ENCODE data around the gene PCP4. TPM values are rescaled to one million over a fixed set of nuclear protein-coding genes. Genes with fewer than 3 reads are reported as not detected.

Gene PCP4
- total RNA-seq, 2 donors from 2014 or later = not detected

DNA sequence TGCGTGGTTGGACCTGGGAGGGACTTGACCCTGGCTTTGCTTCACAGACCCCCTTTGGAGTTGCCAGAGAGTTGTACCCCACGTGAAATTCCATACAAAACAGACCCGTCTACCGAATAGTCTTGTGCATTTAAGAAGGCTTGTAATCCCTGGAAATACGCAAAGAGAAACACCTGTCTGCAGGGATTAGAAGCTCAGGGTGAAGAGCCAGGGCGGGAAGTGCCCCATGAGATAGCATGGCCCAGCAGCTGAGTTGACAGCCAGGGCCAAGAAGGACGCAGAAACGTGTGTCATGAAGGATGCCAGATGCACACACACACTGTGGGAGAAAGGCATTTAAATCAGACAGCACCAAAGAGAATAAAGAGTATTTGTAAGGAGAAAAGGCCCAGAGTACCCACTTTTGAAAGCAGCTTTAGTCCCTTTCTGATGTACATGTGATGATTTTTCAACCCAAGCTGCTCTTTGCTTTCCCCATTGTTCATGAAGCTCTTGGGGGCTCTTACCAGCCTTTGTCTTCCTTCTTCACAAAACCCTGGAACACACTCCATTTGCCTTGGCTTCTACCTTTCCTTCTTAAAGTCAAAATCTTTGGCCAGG is 46.6 kb downstream of the PCP4 start:
- ATAC-seq (no peak), DNase-seq (no peak)
- no peak overlapping the region for H3K4me3 Mint-ChIP-seq
- no peaks in the 10 kb centered on the region for H3K9me3 ChIP-seq (ENCODE audit: control insufficient read depth, low read length, poor library complexity, severe bottlenecking)
- H3K36me3 Mint-ChIP-seq (ENCODE audit: low read depth) = no peaks in the 10 kb centered on the region
- H3K27me3 Mint-ChIP-seq = no peaks in the 10 kb centered on the region
- no peaks in the 10 kb centered on the region for H3K4me1 Mint-ChIP-seq
- no peak overlapping the region for H3K27ac Mint-ChIP-seq

DNA sequence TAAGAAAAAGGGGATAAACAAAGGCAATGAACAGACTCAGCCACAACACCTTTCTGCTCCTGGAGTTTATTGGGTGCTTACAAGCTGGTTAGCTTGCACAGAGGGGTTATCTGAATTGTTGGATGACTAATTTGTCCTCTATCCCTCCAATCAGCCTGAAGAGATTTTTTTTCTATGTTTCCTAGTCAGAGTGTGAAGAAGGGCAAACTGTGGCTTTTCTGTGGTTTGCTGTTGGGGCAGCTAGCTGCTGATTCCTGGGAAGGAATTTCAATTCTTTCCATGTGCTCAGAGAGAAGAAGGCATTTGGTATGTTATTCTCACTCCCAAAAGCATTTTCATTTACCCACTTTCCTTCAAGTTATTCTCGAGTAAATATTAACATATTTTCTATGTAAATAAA is 48.6 kb downstream of the PCP4 start:
- no peaks in the 10 kb centered on the region for H3K27me3 Mint-ChIP-seq

DNA sequence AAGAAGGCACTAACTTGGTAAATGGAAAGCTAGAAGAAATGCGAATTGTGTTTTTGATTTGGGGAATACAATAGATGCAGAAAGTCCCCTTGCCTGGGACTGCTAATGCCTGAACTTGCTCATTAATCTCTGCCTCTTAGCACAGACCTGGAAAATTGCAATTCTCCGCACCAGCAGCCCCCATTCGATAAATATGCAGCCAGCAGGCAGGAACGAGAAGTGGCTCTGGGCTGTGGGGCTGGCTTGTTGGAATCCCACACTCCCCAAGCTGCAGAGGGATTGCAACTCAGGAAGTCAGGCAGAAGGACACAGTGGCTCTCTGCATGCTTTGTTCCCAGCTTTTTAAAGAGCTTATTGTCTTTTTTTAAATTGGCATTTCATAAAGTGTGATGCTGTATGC is 51.3 kb downstream of the PCP4 start:
- Mint-ChIP-seq H3K27ac (no peak overlapping the region), H3K27me3 (no peaks in the 10 kb centered on the region), H3K36me3 (ENCODE audit: low read depth) (no peaks in the 10 kb centered on the region), H3K4me1 (no peaks in the 10 kb centered on the region), H3K4me3 (no peak overlapping the region)
- no peaks in the 10 kb centered on the region for H3K9me3 ChIP-seq (ENCODE audit: control insufficient read depth, low read length, poor library complexity, severe bottlenecking)
- DNase-seq (no peak), ATAC-seq (no peak)

More for the DNA sequence above, 48.6 kb downstream of the PCP4 start:
- ATAC-seq = no peak
- H3K27ac Mint-ChIP-seq = no peak overlapping the region
- H3K4me3 Mint-ChIP-seq = no peak overlapping the region
- DNase-seq = no peak
- H3K9me3 ChIP-seq (ENCODE audit: control insufficient read depth, low read length, poor library complexity, severe bottlenecking) = no peaks in the 10 kb centered on the region
- H3K36me3 Mint-ChIP-seq (ENCODE audit: low read depth) = no peaks in the 10 kb centered on the region
- H3K4me1 Mint-ChIP-seq = no peaks in the 10 kb centered on the region

DNA sequence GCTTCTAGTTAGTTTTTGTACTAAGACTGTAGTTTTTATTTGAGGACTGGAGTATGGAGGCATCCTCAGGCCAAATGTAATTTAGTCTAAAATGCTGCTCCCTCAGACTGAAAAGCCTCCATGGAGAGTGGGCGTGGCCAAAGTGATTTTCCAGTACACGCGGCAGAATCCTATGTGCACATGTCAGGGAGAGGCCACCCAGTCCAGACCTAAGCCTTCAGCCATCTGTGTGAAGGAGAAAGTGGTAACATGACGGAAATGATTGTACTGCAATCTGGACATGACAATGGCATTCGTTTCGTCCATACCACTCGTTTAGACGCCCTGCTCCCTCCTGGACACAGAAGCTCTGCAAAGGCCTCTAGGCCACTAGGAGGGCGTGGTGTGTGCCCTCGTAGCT is 56.2 kb downstream of the PCP4 start:
- DNase-seq (no peak), ATAC-seq (no peak)
- no peak overlapping the region for H3K4me3 Mint-ChIP-seq
- H3K9me3 ChIP-seq (ENCODE audit: control insufficient read depth, low read length, poor library complexity, severe bottlenecking) = no peaks in the 10 kb centered on the region
- no peaks in the 10 kb centered on the region for H3K27me3 Mint-ChIP-seq
- no peaks in the 10 kb centered on the region for H3K4me1 Mint-ChIP-seq
- H3K27ac Mint-ChIP-seq = no peak overlapping the region
- no peaks in the 10 kb centered on the region for H3K36me3 Mint-ChIP-seq (ENCODE audit: low read depth)

DNA sequence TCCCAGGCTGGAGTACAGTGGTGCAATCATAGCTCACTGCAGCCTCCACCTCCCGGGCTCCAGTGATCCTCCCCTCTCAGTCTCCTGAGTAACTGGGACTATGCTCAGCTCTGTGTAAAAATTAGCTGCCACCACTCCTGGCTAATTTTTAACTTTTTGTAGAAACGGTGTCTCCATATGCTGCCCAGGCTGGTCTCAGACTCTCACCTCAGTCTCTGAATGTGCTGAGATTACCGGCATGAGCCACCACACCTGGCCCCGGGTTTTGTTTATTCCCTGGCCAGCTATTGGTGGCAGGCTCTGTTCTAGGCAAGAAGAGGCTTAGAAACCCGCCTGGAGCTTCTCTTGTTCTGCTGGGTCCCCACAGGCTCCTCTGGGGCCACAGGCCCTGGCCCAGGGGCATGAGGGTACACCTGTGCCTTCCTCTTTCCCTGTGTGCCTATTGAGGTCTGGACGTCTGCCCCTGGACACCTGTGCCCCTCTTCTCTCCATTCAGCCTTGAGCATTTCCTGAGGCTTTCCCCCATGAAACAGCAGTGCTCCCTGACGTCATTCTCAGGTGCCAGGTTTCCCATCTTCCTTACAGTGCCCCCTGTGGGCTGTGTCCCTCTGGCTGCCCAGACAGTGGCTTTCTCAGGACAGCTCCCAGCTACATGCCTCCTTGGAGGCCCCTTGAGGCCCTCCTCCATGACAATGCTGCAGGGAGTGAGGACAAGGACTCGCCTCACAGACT is 57.5 kb downstream of the PCP4 start:
- no peaks in the 10 kb centered on the region for H3K4me1 Mint-ChIP-seq
- no peak overlapping the region for H3K27ac Mint-ChIP-seq
- no peaks in the 10 kb centered on the region for H3K9me3 ChIP-seq (ENCODE audit: control insufficient read depth, low read length, poor library complexity, severe bottlenecking)
- no peak overlapping the region for H3K4me3 Mint-ChIP-seq
- no peaks in the 10 kb centered on the region for H3K27me3 Mint-ChIP-seq
- no peak for ATAC-seq
- no peaks in the 10 kb centered on the region for H3K36me3 Mint-ChIP-seq (ENCODE audit: low read depth)
- no peak for DNase-seq

DNA sequence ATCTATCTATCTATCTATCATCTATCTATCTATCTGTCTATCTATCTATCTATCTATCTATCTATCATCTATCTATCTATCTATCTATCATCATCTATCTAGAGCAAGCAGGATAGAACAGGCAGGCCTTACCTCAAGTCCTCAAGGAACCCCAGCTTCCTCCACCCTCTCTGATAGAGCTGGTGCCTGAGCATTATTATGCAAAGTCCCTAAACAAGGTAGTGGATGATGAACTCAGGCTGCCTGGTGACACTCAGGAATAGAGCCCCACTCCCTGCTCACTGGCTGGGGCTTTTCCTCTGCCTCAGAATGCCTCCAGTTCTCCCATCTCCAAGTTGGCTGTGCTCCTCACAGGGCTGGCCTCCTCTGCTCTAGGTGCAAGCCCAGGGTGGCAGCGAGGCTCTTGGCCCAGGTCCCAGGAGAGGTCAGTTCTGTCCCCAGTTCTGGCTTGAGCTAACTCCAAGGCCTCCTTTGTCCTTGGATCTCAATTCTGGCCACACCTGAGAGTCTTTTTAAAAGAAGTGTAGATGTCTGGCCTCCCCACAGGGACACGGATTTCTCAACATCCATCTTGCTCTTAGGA is 60.2 kb downstream of the PCP4 start:
- H3K27ac Mint-ChIP-seq = no peak overlapping the region
- H3K4me1 Mint-ChIP-seq = no peaks in the 10 kb centered on the region
- no peaks in the 10 kb centered on the region for H3K27me3 Mint-ChIP-seq
- ATAC-seq = no peak
- no peak for DNase-seq
- H3K9me3 ChIP-seq (ENCODE audit: control insufficient read depth, low read length, poor library complexity, severe bottlenecking) = no peaks in the 10 kb centered on the region
- no peak overlapping the region for H3K4me3 Mint-ChIP-seq
- no peaks in the 10 kb centered on the region for H3K36me3 Mint-ChIP-seq (ENCODE audit: low read depth)

DNA sequence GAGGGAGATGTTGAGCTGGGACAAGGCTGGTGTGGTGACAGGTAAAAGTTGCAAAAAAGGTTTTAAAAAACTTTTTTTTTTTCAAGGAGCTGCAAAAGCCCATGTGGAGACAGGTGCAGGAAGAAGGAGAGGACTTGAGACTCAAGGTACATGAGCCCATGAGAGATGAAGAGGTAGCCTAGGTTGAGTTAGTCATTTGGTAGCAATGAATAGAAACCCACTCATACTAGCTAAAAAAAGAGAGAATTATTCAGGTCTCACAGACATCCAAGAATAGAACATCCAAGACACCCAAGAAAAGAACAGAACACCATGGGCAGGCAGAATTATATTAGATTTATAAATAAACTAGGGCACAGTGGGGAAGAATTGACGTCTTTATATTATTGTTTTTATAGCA is 65.1 kb downstream of the PCP4 start:
- Mint-ChIP-seq H3K27ac (no peak overlapping the region), H3K36me3 (ENCODE audit: low read depth) (no peaks in the 10 kb centered on the region), H3K4me1 (no peaks in the 10 kb centered on the region), H3K4me3 (no peak overlapping the region), H3K27me3 (no peaks in the 10 kb centered on the region)
- DNase-seq (no peak), ATAC-seq (no peak)
- H3K9me3 ChIP-seq (ENCODE audit: control insufficient read depth, low read length, poor library complexity, severe bottlenecking) = no peaks in the 10 kb centered on the region

DNA sequence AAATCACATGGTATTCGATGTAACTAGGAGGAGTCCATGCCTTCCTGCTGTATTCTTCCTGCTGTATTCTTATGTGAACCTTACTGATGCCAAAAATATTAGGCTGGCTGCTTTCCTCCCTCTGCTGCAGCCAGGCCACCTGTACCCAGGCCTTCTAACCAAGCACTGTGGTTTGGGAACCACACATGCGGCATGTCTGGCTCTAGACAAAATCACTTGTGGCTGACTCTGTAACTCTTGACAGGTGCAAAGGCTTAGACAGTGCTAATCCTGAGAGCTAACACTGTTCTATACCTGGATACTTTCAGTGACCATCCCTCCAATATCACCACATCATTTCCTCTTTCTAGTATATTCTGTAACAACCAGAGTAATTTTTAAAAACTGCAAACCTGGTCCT is 67.7 kb downstream of the PCP4 start:
- no peak for DNase-seq
- no peak for ATAC-seq
- H3K27ac Mint-ChIP-seq = no peak overlapping the region
- no peaks in the 10 kb centered on the region for H3K36me3 Mint-ChIP-seq (ENCODE audit: low read depth)
- H3K4me1 Mint-ChIP-seq = no peaks in the 10 kb centered on the region
- H3K27me3 Mint-ChIP-seq = no peaks in the 10 kb centered on the region
- H3K9me3 ChIP-seq (ENCODE audit: control insufficient read depth, low read length, poor library complexity, severe bottlenecking) = no peaks in the 10 kb centered on the region
- H3K4me3 Mint-ChIP-seq = no peak overlapping the region

DNA sequence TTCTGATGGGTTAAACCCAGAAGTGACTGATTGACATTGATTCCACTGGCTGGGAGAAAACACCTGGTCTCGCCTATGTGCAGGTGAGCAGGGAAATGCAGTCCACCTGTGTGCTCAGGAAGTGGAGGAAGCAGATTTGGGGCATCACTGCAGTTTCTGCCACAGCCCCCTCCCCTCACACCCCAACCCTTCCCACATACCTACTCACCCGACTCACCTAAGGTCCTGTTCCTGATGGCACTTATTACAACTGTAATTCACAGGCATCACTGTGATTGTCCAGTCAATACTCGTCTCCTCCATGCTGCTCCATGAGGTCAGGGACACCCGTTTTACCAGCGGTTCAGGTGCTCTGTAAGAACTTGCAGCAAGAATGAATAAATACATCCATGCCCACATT is 68.5 kb downstream of the PCP4 start:
- H3K9me3 ChIP-seq (ENCODE audit: control insufficient read depth, low read length, poor library complexity, severe bottlenecking) = no peaks in the 10 kb centered on the region

DNA sequence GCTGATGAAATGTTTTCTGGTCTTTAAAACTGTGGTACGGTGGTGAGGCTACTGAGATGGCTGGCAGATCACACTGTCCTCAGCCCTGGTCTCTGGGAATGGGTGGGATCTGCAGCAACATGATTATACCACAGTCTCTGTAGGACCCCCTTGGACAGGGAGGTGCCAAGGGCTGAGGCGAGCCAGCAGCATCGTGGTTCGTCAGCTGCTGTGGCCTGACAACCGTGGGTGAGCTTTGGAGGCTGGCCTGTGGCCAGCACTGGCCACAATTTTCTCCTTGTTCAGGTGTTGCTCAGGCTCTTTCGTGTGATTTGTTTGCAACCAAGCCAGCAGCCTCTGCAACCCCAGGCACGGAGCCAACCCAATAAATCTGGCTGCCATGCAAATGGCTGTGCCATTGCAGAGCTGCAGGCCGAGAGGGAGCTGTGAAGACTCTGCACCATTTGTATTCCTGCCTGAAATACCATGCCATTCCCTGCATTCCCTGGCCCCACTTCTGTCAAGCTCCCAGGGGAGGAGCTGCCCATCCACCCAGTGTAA is 70.9 kb downstream of the PCP4 start:
- DNase-seq = no peak
- H3K27ac Mint-ChIP-seq = no peak overlapping the region
- no peaks in the 10 kb centered on the region for H3K36me3 Mint-ChIP-seq (ENCODE audit: low read depth)
- no peak for ATAC-seq
- H3K27me3 Mint-ChIP-seq = no peaks in the 10 kb centered on the region
- no peaks in the 10 kb centered on the region for H3K4me1 Mint-ChIP-seq
- H3K9me3 ChIP-seq (ENCODE audit: control insufficient read depth, low read length, poor library complexity, severe bottlenecking) = no peaks in the 10 kb centered on the region
- no peak overlapping the region for H3K4me3 Mint-ChIP-seq

More for the DNA sequence above, 68.5 kb downstream of the PCP4 start:
- Mint-ChIP-seq H3K4me1 (no peaks in the 10 kb centered on the region), H3K27ac (no peak overlapping the region), H3K36me3 (ENCODE audit: low read depth) (no peaks in the 10 kb centered on the region), H3K27me3 (no peaks in the 10 kb centered on the region), H3K4me3 (no peak overlapping the region)
- DNase-seq (no peak), ATAC-seq (no peak)

DNA sequence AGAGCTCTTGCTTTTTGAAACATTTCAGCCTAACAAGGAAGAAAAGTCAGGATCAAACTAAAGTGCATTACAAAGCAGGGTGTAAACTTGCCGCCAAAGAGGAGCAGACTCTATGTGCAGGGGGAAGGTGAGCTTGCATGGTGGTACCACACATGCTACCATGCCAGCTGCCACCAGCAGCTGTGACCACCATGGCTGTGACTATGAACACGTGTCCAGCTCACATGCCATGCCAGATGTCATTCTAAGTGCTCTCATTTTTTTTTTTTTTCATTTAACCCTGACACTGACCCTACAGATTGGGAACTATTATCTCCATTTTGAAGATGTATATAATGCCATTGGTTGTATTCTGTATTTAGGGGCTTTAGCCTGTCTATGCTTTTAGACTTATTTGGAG is 79.0 kb downstream of the PCP4 start:
- DNase-seq (no peak), ATAC-seq (no peak)
- Mint-ChIP-seq H3K4me3 (no peak overlapping the region), H3K27me3 (no peaks in the 10 kb centered on the region), H3K4me1 (no peaks in the 10 kb centered on the region), H3K36me3 (ENCODE audit: low read depth) (no peaks in the 10 kb centered on the region), H3K27ac (no peak overlapping the region)
- H3K9me3 ChIP-seq (ENCODE audit: control insufficient read depth, low read length, poor library complexity, severe bottlenecking) = no peaks in the 10 kb centered on the region

DNA sequence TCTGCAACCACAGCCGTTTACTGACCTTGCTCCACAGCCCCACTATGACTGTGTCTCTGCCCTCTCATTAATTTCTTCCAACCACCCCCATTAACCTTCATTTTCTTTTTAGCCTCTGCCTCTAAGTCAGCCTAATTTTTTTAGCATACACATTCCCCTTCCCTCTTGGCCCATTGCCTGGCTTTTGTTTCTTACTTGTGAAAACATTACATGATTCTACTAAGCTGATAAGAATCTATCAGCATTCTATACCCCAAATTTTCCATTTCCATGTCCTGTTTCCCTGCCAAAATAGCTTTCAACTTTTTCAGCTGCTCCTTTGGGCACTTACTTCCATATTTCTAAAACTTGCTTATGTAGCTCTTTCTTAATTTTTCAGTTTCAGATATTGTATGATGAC is 79.8 kb downstream of the PCP4 start:
- H3K27me3 Mint-ChIP-seq = no peaks in the 10 kb centered on the region

DNA sequence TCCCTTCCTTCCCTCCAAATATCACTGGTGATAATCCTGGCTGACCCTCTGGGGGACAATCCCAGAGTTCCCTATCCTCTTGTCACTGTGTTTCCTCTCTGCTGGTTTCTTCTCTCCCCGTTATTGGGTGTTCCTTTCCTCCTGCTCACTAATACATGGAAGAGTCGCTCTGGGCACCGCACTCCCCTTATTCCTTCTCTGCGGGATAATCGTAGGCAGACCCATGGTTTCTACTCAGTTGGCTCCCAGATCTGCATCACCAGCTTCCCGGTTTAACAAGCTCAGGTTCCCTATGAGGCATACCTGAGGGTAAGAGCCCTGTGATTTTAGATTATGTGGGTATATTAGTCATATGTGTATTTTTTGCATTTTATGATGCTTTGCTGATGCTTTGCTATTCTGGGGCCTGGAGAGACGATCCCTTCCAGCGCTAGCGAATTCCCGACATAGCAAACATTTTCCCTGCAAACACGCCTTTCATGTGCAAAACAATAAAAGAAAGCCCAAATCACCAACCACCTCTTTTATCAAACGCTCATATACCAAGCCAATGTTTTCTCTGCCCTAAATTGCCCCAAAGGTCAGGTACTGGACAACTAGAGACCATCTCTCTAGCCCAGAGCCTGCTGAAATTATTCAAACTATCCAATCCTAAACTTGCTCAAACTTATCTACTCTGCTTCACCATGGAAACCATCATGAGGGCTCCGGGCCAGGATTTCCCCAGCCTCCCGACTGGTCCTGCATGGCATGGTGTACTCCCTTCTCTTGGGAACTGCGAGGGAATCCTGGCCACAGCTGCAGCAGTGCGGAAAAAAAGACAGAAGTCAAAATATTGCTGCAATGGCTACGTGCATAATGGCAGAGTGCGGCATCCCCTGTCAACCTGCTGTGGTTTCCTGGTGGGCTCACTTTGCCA is 84.2 kb downstream of the PCP4 start:
- ATAC-seq (no peak), DNase-seq (no peak)
- Mint-ChIP-seq H3K4me1 (no peaks in the 10 kb centered on the region), H3K27ac (no peak overlapping the region), H3K4me3 (no peak overlapping the region), H3K36me3 (ENCODE audit: low read depth) (no peaks in the 10 kb centered on the region), H3K27me3 (no peaks in the 10 kb centered on the region)
- no peaks in the 10 kb centered on the region for H3K9me3 ChIP-seq (ENCODE audit: control insufficient read depth, low read length, poor library complexity, severe bottlenecking)

More for the DNA sequence above, 79.8 kb downstream of the PCP4 start:
- ATAC-seq (no peak), DNase-seq (no peak)
- H3K4me3 Mint-ChIP-seq = no peak overlapping the region
- no peak overlapping the region for H3K27ac Mint-ChIP-seq
- H3K9me3 ChIP-seq (ENCODE audit: control insufficient read depth, low read length, poor library complexity, severe bottlenecking) = no peaks in the 10 kb centered on the region
- H3K4me1 Mint-ChIP-seq = no peaks in the 10 kb centered on the region
- no peaks in the 10 kb centered on the region for H3K36me3 Mint-ChIP-seq (ENCODE audit: low read depth)

Measured in T-helper 17 cell (primary cell).